IPS-11a (cell line): ENCODE measurements around the gene LRP2.
A peak's percentile ranks its signal among the peaks of the same experiment; 100 is the strongest.
"Not testable (repeated sequence)": the region's sequence is repeated elsewhere in the genome, so short reads cannot be mapped to it uniquely, and the experiment has no call there.

Source experiments
- H3K4me3 ChIP-seq: one replicate; pipeline ENCODE4 v1.5.1; 2013; ENCODE audit warnings: low read depth, low read length, control low read depth

LRP2 gene

DNA sequence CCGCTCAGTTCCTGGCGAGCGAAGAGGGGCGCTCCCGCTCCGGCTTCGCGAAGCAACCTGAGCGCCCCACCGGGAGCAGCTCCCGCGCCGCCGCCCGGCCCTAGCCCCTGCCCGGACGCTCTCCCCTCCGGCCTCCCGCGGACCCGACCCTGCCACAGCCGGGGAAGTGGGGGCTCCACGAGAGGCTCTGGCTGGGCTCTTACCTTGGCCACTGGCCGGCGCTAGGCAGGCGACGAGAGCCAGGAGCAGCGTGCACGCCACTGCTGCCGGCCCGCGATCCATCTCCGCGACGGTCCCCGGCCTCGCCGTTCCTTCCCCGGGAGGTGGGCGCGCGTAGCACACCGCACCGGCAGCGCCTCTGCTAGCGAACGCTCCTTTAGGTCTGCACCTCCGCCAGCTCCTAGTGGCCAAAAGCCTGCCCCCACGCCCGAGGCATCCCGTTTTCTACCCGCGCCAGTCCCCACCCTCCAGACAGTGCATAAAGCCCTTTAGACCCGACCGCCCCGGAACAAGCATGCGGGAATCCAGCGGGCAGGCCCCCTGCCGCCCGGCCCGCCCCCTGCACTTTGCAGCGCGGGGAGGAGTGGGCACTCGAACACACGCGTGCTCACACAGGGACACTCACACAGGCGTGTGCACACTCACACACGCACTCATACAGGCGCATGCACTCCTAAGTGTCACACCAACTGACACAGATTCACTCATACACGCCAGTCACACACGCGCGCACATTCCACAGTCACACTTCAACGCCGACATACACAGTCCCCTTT is at the start of gene LRP2:
Gene LRP2, minus strand, starts transcription at position 417 of the 776 bp plus-strand sequence. Its CDS starts 135 bp downstream, at position 282.
- peak within 1 kb of the TSS; percentile 49 for H3K4me3 ChIP-seq

DNA sequence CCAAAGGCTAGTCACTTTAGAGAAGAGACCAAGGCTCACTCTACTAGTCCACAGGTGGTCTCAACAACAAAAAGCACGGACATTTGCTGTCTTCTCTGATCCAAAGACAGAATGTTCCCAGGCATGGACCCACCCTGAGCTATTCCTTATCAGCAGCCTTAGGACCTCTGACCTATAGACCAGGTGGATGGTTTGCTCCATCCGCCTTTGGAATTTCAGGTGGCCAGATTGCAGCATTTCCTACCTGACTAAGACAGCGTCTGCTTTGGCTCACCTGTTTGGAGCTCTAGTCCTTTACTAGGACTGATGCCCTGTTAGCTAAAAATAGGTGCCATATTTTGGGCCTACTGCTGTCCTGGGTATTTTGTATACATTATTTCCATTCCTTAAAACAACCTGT is 44.6 kb upstream of the LRP2 start:
- H3K4me3 ChIP-seq: no peak overlapping the region

DNA sequence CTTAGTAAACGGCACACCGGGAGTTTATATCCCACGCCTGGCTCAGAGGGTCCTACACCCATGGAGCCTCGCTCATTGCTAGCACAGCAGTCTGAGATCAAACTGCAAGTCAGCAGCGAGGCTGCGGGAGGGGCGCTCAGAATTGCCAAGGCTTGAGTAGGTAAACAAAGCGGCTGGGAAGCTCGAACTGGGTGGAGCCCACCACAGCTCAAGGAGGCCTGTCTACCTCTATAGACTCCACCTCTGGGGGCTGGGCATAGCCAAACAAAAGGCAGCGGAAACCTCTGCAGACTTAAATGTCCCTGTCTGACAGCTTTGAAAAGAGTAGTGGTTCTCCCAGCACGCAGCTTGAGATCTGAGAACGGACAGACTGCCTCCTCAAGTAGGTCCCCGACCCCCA is 37.2 kb upstream of the LRP2 start:
- not testable (repeated sequence) for H3K4me3 ChIP-seq

DNA sequence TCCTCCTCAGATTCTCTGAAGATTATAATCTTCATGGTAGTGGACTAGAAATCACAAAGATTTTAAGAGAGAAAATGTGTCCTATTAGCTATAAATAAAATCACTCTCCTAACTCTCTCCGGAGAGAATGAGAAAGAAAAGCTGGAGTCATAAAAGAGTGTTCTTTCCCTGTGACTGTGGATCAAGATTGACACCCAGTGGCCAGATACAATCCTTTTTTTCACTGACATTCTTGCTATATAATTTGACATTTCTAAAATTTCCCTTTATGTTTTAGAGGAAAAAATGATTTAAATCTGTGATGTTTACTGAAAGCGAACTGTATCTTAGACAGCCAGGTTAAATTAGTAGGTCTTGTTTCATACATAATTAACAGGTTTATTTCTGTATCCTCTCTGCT is 35.4 kb upstream of the LRP2 start:
- no peak overlapping the region for H3K4me3 ChIP-seq

DNA sequence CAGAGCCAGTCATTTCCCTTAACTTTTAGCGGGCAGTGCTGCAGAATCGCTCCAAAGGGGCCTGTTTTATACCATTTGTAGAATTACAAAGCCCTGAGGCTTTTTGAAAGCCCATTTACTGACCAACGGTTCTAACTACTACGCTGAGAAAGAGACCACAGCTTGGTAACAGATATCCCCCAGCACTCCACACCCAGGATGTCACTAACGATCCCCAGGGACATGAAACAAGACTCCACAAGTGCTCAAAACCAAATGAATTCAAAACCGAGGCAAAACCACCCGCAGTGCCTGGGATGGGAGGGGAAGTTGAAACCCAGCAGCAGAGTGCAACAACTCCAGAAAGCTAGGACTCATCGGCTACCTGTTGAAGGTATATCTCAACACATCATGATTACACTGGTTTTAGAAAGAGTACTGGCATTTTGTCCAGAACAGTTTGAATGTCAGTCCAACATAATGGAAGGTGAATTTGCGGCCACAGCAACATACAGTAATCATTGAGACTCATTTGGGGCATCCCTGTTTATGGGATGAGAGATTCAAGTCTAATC is 33.6 kb upstream of the LRP2 start:
- H3K4me3 ChIP-seq: no peak overlapping the region

DNA sequence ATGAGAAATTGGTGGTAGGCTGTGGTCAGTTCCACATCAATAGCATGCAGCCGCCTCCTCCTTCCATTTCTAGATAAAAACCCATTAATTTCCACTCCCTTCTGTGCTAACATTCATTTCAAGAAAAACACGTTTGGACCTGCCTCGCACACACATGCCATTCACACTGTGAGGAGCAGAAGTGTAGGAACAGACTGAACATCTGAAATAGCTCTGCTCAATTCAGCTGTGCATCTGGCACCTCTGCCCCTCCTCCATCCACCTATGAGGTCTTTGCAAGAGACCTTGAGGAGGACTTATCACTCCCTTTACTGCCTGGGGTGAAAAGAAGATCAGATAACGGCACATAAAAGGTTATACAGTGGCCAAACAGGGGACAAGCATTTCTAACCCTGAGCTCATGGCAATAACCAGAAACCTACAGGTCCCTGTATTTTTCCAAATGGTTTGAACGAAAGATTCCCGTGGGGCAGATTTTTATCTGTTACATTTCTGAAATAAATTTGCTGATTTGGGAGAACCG is 30.8 kb upstream of the LRP2 start:
- no peak overlapping the region for H3K4me3 ChIP-seq

DNA sequence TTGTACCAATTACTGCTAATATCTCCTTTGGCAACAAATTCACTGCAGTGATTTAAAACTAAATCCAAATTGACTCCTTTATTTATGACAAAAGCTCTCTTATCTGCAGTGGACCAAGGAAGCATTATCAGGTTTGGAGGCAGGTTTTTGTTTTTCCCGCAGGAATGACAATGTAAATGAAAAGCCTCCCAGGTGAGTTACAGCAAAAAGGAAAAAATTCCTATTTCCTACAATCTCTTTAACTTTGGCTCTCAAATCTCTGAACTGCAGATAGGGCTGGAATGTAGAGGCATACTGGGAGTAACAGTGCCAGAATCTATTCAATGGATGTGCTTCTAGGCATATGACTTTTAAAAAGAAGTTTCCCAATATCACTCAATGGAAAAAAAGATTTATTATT is 28.9 kb upstream of the LRP2 start:
- H3K4me3 ChIP-seq: no peak overlapping the region

DNA sequence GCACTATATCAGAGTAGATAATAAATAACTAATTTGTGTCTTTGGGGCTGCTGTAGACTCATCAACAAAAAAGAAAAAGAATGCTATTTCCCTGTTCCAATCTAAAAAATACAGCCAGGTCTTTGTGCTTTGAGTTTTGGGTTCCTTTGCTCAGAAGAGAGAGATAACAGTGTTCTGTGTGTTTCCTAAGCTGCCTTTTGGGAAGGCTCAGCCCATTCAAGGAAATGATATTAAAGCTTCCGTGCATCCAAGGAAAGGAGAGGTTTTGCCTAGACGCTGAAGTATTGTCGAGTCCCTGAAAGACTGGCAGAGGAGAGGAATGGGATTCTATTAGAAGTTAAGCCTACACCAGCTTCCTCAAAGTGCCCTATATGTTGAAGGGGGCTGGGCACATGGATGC is 25.8 kb upstream of the LRP2 start:
- no peak overlapping the region for H3K4me3 ChIP-seq

DNA sequence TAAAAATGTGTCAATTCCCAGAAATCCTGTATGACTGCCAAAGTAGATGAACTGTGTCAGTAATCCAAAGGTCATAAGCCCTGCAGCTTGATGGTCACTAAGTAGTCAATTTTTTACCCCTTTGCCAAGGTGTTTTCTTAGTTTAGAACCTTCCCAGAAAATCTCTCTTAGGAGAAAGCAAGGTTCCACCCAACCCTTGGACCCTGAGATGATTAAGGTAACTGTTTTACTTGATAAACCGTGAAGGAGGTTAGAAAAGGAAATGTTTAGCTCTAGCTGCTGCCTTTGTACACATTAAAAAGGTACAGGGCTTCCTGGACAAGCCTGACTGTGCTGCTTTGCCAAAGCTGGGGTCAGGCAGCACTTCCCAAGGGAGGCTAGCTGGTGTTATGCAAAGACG is 24.4 kb upstream of the LRP2 start:
- no peak overlapping the region for H3K4me3 ChIP-seq

DNA sequence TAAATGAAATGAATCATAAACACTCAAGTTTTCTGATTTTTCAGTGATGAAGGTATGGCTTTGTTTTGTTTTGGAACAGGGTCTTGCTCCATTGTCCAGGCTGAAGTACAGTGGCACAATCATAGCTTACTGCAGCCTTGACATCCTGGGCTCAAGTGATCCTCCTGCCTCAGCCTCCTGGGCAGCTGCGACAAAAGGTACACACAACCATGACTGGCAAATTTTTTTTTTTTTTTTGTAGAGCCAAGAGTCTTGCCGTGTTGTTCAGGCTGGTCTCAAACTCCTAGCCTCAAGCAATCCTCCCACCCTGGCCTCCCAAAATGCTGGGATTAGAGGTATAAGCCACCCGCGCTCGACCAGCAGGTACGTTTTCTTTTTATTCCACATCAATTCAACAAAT is 22.5 kb upstream of the LRP2 start:
- no peak overlapping the region for H3K4me3 ChIP-seq

DNA sequence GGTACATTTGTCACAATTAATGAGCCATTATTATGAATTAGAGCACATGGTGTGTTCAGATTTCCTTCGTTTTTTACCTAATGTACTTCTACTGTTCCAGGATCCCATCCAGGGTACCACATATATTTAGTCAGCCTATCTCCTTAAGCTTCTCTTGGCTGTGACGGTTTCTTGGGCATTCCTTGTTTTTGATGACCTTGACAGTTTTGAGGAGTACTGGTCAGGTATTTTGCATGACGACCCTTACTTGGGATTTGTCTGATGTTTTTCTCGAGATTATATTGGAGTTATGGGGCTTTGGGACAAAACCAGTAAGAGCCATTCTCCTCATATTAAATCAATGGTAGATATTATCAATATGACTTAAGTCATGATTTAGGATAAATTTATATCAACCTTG is 10.2 kb upstream of the LRP2 start:
- no peak overlapping the region for H3K4me3 ChIP-seq

DNA sequence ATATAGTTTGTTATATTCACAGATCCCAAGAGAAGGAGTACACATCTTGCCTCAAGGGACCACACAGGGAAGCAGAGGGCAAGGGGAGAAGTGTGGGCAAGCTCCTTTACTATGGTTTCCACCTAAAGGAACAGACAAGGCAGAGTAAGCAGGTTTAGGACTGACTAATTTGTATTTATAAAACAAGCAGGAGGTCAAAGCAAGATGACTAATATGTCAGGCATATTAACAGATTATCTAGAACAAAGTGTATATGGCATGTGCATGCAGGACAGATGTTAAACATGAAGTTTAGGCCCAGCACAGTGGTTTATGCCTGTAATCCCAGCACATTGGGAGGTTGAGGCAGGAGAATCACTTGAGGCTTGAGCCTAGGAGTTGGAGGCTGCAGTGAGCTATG is 3.7 kb upstream of the LRP2 start:
- no peak overlapping the region for H3K4me3 ChIP-seq

DNA sequence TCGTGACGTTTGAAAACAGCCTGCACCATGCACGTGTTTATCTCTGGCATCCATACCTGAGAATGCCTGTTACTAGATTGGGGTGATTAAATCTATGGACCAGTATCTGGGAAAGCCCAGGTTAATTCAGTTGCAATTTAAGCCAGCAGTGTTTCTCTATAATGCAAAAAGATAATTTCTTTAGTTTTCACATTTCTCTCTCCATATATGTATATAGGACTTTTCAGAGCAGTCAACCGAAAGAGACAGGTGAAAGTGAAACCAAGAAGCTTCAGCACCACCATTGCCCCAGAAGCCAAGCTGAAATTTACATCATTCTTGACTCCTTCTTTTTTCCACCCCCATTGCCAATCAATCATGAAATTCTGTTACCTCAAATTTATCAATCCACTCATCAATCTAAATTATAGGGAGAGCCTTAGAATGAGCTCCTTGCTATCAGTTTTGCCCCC is 2.7 kb upstream of the LRP2 start:
- peak overlapping the region; percentile 24 for H3K4me3 ChIP-seq

DNA sequence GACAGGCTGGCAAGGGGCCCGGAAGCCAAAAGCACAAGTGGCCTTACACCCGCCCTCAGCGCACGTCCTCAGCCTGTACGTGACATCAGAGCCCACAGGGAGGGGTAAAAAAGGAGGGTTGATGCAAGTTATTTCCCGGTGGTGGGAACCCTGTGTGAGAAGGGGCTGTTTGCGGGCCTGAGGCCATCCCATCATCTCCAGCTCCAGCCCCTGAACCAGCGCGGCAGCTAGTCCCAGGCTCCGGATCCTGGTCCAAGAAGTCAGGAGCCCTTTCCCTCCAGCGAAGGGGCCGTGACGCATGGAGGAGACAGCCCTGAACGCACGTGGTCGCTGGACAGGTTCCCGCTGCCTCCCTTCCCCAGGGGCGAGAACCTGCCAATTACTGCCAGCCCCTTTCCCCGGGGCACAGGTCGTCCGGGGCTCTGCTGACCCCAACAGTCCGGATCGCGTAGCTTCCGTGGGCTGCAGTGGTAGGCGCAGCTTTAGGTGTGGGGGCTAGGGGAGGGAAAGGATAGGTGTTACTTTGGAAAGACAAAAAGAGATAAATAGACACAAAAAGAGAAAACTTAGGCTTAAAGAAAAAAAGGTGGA is 1.3 kb upstream of the LRP2 start:
- H3K4me3 ChIP-seq: peak overlapping the region; percentile 24

DNA sequence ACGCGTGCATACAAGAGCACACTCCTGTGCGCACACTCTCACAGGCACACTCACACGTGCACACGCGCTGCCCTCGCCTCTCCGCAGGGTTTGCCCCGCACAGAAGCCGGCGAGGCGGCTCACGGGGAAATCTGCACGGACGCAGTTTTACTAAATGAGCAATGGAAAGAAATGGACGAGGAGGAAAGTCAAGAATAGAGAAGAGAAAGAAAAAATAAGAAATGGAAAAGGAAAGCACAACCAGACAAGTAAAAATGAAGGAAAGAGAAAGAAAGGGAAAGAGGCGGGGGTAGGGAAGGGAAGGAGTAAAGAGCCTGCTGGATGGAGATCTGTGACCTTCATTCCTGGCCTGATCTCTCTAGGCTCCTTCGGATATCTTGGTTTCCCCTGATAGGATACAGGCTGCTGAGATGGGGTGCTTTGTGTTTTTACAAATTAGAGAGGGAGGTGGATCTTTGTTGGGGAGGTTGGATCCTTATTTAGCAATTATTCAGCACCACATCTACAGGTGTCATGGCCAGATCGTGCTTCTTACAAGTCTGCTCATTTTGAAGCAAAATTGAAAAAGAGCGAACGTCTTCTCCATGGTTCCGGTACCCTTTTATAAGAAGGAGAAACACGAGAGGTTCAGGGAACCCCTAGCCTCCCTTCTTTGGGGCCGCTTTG is 693 bp upstream of the LRP2 start:
- peak overlapping the region; percentile 49 for H3K4me3 ChIP-seq

DNA sequence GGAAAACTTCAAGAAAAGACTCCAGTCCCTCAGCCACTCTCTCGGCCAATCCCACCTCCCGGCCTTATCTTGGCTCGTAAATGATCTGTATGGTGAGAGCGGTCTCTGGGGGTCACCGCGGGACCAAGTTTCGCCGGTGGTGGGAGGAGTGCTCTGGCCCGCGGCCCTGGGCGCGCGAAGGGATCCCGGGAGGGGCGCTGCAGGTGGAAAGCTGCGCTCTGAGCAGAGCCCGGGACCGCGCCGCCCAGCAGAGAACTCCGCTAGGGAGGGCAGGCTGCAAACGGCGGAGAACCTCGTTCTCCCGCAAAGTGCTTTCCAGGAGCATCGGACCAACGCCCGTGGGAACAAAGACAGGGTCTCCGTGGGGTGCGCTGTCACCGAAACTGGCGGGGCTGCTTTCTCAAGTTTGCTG is 622 bp downstream of the LRP2 start:
- H3K4me3 ChIP-seq: peak overlapping the region; percentile 49

DNA sequence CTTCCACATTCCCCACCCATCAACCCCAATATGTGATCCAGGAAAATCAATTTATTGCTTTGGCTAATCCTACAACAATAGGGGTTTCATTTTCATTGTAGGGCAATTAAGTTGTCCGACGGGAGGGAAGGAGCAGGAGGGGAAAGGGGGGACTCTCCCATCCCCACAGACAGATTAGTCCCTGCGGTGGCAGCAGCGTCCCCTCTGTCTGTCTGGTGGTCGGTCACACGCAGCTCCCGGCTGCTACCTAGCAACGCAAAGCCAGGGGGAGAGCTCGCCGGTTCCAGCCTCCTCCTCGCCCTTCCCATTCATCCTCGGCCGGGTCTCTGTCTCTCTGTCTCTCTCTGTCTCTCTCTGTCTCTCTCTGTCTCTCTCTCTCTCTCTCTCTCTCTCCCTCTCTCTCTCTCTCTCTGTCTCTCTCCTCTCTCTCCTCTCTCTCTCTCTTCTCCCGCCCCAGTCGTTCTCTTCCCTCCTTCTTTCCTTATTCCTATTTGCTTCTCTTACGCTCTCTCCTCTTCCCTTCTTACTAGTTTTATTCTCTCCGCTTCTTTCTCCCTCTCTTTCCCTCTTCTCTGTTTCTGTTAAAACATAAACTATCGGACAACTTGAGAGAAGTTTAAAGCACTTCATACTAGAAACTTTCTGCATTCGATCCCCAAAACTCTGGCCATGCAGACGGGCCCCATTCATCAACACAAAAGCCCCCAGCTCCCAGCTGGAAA is 1.2 kb downstream of the LRP2 start:
- peak overlapping the region; percentile 49 for H3K4me3 ChIP-seq

DNA sequence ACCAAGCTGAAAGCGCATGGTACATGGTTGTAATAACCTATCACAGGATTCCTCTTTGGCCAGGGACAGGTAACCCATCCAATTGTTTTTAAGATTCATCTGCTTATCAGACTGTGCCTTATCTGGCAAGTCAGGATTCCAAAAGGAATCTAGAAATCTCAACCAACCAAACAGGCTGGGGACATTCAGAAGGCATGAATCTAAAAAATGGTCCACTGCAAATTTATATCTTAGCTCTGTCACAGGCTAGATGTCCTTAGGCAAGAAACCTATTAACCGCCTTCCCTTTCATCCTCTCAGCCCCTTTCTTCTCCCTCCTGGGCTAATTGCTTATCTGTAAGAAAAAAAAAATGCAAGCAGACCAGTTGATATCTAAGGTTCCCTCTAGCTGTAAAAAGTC is 4.3 kb downstream of the LRP2 start:
- H3K4me3 ChIP-seq: no peak overlapping the region

DNA sequence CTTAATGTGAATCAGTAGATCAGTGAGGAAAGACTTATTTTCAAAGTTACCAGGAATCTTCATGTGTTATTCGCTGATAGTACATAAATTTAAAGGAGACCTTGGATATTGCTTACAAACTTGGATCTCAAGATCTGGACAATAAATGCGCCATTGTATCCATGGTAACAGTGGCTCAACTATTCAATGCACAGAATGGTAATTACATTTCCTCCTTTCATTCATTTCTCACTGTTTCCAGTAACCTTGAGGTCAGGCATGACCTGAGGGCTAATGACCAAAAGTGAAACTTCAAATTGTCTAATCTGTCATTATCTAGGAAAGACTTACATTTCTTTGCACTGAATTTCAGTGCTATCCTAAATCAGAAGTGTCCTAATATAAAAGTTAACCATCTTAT is 8.1 kb downstream of the LRP2 start:
- H3K4me3 ChIP-seq: no peak overlapping the region

DNA sequence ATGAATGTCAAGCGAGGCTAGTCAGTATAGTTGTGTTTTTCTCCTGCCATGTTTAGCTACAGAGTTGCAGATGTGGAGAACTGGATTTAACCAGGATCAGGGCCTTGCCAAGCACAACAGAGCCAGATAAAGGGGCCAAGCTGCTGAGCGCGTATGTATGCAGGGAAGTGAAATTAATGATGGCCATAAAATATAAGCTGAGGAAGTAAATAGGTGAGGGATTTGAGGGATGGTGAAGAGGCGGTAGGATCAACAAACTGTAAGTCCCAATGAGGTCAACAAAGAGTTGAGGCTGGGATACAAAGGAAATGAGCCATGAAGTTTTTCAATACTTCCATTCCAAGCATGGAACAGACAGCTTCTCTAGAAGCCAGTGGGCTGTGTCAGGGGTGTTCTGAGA is 10.6 kb downstream of the LRP2 start:
- no peak overlapping the region for H3K4me3 ChIP-seq

DNA sequence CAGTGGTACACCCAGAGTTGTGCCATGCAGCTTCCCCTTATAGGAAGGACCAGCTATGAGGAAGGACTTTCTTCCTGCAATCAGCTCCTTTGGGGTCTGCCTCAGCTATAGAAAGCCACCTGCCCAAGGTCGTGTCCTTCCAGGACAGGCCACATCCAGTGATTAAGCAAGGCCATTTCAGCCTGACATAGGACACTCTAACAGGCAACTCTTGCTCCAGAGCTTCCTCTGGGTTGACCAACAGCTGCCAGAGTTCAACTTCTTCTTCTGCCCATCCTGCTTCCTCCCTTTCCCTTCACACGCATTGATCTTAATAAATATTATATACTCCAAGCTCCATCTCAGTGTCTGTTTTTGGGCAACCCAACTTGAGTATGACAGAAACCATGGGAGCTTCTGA is 12.8 kb downstream of the LRP2 start:
- no peak overlapping the region for H3K4me3 ChIP-seq
